H9 (cell line): Measurements from ENCODE around the gene A1BG. TPM values are rescaled to one million over a fixed set of nuclear protein-coding genes. Genes with fewer than 3 reads are reported as not detected.
A peak's percentile ranks its signal among the peaks of the same experiment; 100 is the strongest.

Source experiments
- DNase-seq: peaks from one replicate; pipeline ENCODE4 v3.0.0-alpha.2; 2017
- H2AFZ ChIP-seq: one replicate; pipeline ENCODE4 v1.6.1; 2013; ENCODE audit warnings: mild to moderate bottlenecking, low read length, control low read depth, moderate library complexity
- H2AK5ac ChIP-seq: 2 replicates; pipeline ENCODE4 v1.6.1; 2013; ENCODE audit warnings: low read length, control low read depth, mixed read lengths; ENCODE audit not compliant: insufficient read length
- H2BK120ac ChIP-seq: one replicate; pipeline ENCODE4 v1.6.1; 2013; ENCODE audit warnings: low read depth, mild to moderate bottlenecking, low read length, control low read depth, inconsistent platforms; ENCODE audit not compliant: poor library complexity, severe bottlenecking
- H2BK12ac ChIP-seq: 2 replicates; pipeline ENCODE4 v1.6.1; 2013; ENCODE audit warnings: low read length, control low read depth, mixed read lengths, low read depth; ENCODE audit not compliant: insufficient read length
- H2BK15ac ChIP-seq: 2 replicates; pipeline ENCODE4 v1.6.1; 2013; ENCODE audit warnings: low read depth, low read length, control low read depth
- H2BK20ac ChIP-seq: one replicate; pipeline ENCODE4 v1.6.1; 2013; ENCODE audit warnings: low read depth, mild to moderate bottlenecking, low read length, control low read depth, inconsistent platforms; ENCODE audit not compliant: poor library complexity, severe bottlenecking
- H2BK5ac ChIP-seq: 2 replicates; pipeline ENCODE4 v1.6.1; 2013; ENCODE audit warnings: low read length, control low read depth, mixed read lengths; ENCODE audit not compliant: insufficient read length
- H3K14ac ChIP-seq: 2 replicates; pipeline ENCODE4 v1.6.1; 2013; ENCODE audit warnings: low read length, control low read depth; ENCODE audit not compliant: insufficient read depth
- H3K18ac ChIP-seq: 2 replicates; pipeline ENCODE4 v1.6.1; 2013; ENCODE audit warnings: low read depth, mild to moderate bottlenecking, mixed read lengths, low read length, control low read depth; ENCODE audit not compliant: insufficient read length
- H3K23ac ChIP-seq: 2 replicates; pipeline ENCODE4 v1.6.1; 2013; ENCODE audit warnings: low read length, control low read depth, mixed read lengths, low read depth; ENCODE audit not compliant: insufficient read length
- H3K23me2 ChIP-seq: 2 replicates; pipeline ENCODE4 v1.6.1; 2013; ENCODE audit warnings: low read depth, mild to moderate bottlenecking, mixed read lengths, low read length, control low read depth; ENCODE audit not compliant: insufficient read length, poor library complexity, severe bottlenecking
- H3K27ac ChIP-seq: 2 replicates; pipeline ENCODE4 v1.5.1; 2013; ENCODE audit warnings: low read length, control low read depth, mixed read lengths, low read depth; ENCODE audit not compliant: insufficient read length
- H3K27me3 ChIP-seq: 2 replicates; pipeline ENCODE4 v1.6.1; 2013; ENCODE audit warnings: low read length, control low read depth, inconsistent platforms; ENCODE audit not compliant: insufficient read depth
- H3K4ac ChIP-seq: 2 replicates; pipeline ENCODE4 v1.6.1; 2013; ENCODE audit warnings: low read depth, mild to moderate bottlenecking, control low read depth, inconsistent platforms, low read length, moderate library complexity
- H3K4me1 ChIP-seq: 2 replicates; pipeline ENCODE4 v1.6.1; 2013; ENCODE audit warnings: low read length, control low read depth, inconsistent platforms; ENCODE audit not compliant: insufficient read depth
- H3K4me2 ChIP-seq: 2 replicates; pipeline ENCODE4 v1.6.1; 2013; ENCODE audit warnings: low read length, control low read depth, mixed read lengths; ENCODE audit not compliant: insufficient read length, insufficient read depth
- H3K56ac ChIP-seq: 2 replicates; pipeline ENCODE4 v1.6.1; 2013; ENCODE audit warnings: low read depth, mild to moderate bottlenecking, mixed read lengths, low read length, control low read depth; ENCODE audit not compliant: insufficient read length
- H3K79me1 ChIP-seq: 2 replicates; pipeline ENCODE4 v1.6.1; 2013; ENCODE audit warnings: low read depth, mild to moderate bottlenecking, moderate library complexity, low read length, control low read depth, inconsistent platforms; ENCODE audit not compliant: insufficient read depth, poor library complexity, severe bottlenecking
- H3K79me2 ChIP-seq: 2 replicates; pipeline ENCODE4 v1.6.1; 2013; ENCODE audit warnings: low read length, control low read depth, inconsistent platforms; ENCODE audit not compliant: insufficient read depth
- H3K9ac ChIP-seq: 2 replicates; pipeline ENCODE4 v1.6.1; 2013; ENCODE audit warnings: low read length, control low read depth, mixed read lengths; ENCODE audit not compliant: insufficient read length; ENCODE audit errors: extremely low read depth
- H3K9me3 ChIP-seq: one replicate; pipeline ENCODE4 v1.6.1; 2013; ENCODE audit warnings: low read depth, low read length, inconsistent platforms; ENCODE audit not compliant: control insufficient read depth
- H3T11ph ChIP-seq: one replicate; pipeline ENCODE4 v1.6.1; 2013; ENCODE audit warnings: mild to moderate bottlenecking, low read length, control low read depth, inconsistent platforms
- H4K20me1 ChIP-seq: one replicate; pipeline ENCODE4 v1.6.1; 2013; ENCODE audit not compliant: control insufficient read depth, insufficient read length, insufficient read depth
- H4K5ac ChIP-seq: 2 replicates; pipeline ENCODE4 v1.6.1; 2013; ENCODE audit warnings: low read depth, mild to moderate bottlenecking, mixed read lengths, low read length, control low read depth; ENCODE audit not compliant: insufficient read length
- H4K8ac ChIP-seq: replicated peaks from 2 replicates; pipeline ENCODE4 v1.6.1; 2013; ENCODE audit warnings: low read length, control low read depth, mixed read lengths, low read depth; ENCODE audit not compliant: insufficient read length
- H4K91ac ChIP-seq: 2 replicates; pipeline ENCODE4 v1.6.1; 2013; ENCODE audit warnings: low read depth, mild to moderate bottlenecking, moderate library complexity, mixed read lengths, low read length, control low read depth; ENCODE audit not compliant: insufficient read length
- H3K27ac Mint-ChIP-seq, 3 experiments: 2 replicates in 2 of 3; 3 replicates in 1 of 3; pipeline ENCODE4 v1.8.0; 2020 to 2021; ENCODE audit warnings: mixed read lengths in 3 of 3, mild to moderate bottlenecking in 1 of 3, moderate library complexity in 1 of 3
- H3K27me3 Mint-ChIP-seq: 2 replicates; pipeline ENCODE4 v1.8.0; 2021; ENCODE audit warnings: low read depth, mild to moderate bottlenecking, moderate library complexity, mixed read lengths
- H3K36me3 Mint-ChIP-seq, 3 experiments: 2 replicates in 2 of 3; 3 replicates in 1 of 3; pipeline ENCODE4 v1.8.0; 2020 to 2021; ENCODE audit warnings: low read depth in 3 of 3, mixed read lengths in 3 of 3; ENCODE audit not compliant: insufficient read depth in 1 of 3
- H3K4me1 Mint-ChIP-seq, 2 experiments: 2 replicates each; pipeline ENCODE4 v1.8.0; 2020; ENCODE audit warnings: mixed read lengths in 2 of 2
- H3K4me3 Mint-ChIP-seq, 2 experiments: 2 replicates in 1 of 2; 3 replicates in 1 of 2; pipeline ENCODE4 v1.8.0; 2020 to 2021; ENCODE audit warnings: mild to moderate bottlenecking in 2 of 2, mixed read lengths in 2 of 2, moderate library complexity in 1 of 2
- H3K9me3 Mint-ChIP-seq, 2 experiments: 2 replicates in 1 of 2; 3 replicates in 1 of 2; pipeline ENCODE4 v1.8.0; 2020; ENCODE audit warnings: mild to moderate bottlenecking in 2 of 2, mixed read lengths in 2 of 2, moderate library complexity in 1 of 2
- WGBS: extraction: QIAGEN DNeasy Blood & Tissue Kit; methylation state at CpG from one replicate; pipeline ENCODE4 v1.1.7; 2013; ENCODE audit warnings: missing lambda C conversion rate, low lambda C conversion rate, mixed read lengths; ENCODE audit not compliant: insufficient read length; ENCODE audit errors: extremely low coverage; 5-methylcytosine and 5-hydroxymethylcytosine counted together
- total RNA-seq: library from RNA; stranded (reverse); gene quantifications from 2 replicates; pipeline ENCODE4 v1.2.1, GENCODE V29; 2021
- TF ChIP-seq, protein P1 (sequence below): fragments of 200-600 bp; sonication (generic); conservative IDR thresholded peaks from 3 replicates; pipeline ENCODE4 v1.8.0; 2021; ENCODE audit warnings: antibody characterized with exemption, mild to moderate bottlenecking

The A1BG gene
- total RNA-seq, 1 experiment from 2014 or later = 17.4 TPM

DNA sequence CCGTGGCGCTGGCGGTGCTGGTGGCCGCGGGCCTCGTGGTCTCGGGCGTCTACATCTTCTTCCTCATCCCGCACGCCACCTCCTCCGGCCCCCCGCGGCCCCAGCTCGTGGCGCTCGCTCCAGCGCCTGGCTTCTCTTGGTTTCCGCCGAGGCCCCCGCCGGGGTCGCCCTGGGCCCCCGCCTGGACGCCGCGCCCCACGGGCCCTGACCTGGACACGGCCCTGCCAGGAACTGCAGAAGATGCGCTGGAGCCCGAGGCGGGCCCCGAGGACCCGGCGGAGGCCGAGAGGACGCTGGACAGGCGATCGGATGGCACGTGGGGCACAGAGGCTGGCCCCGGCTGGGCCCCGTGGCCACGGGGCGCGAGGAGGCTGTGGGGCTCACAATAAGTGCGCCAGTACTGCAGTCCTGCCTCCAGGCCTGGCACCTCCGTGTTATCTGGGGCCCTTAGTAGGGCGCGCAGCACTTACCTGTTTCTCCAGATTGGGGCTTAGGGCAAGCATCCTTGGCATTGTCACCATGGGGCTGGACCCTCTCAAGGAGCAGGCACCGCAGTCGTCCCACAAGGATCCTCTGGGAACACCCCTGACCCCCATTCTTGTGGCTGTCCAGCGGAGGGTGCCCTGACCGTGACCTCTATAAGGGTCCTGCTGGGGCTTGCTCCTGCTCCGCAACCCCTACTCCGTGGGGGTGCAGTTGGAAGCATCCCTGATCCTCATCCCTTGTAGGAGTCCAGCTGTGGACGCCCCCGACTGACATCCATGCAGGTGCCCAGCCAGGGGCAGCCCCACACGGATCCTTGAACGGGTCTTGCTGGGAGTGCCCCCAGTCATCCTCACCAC is 43.6 kb upstream of the A1BG start:
- no peak overlapping the region for H3K4me2 ChIP-seq
- no peak overlapping the region for H3K23ac ChIP-seq
- DNase-seq = no peak
- H2AK5ac ChIP-seq = no peak overlapping the region
- H2BK5ac ChIP-seq = no peak overlapping the region
- no peak overlapping the region for H2BK15ac ChIP-seq
- H3T11ph ChIP-seq = no peak overlapping the region
- no peak overlapping the region for H2BK12ac ChIP-seq
- H3K23me2 ChIP-seq = peaks cover 13% of the 10 kb centered on the region
- H3K4me1 Mint-ChIP-seq = peaks cover 10 to 16% of the 10 kb centered on the region in 2 experiments
- H3K27ac Mint-ChIP-seq = no peak overlapping the region
- peaks cover 26 to 32% (median 27%) of the 10 kb centered on the region in 3 experiments; a peak in 6 of 7 replicates for H3K36me3 Mint-ChIP-seq
- H3K27me3 Mint-ChIP-seq = peaks cover 14% of the 10 kb centered on the region
- no peaks in the 10 kb centered on the region for H3K9me3 ChIP-seq
- no peak overlapping the region for H3K9ac ChIP-seq
- H2BK20ac ChIP-seq = no peak overlapping the region
- H4K8ac ChIP-seq = no peak overlapping the region
- no peak overlapping the region for H4K91ac ChIP-seq
- H3K14ac ChIP-seq = no peak overlapping the region
- H3K79me1 ChIP-seq = peaks cover 3% of the 10 kb centered on the region
- H3K4me3 Mint-ChIP-seq = peak overlapping the region in 1 of 2 experiments; percentile 24; a peak in 1 of 5 replicates
- no peak overlapping the region for H3K4ac ChIP-seq
- no peak overlapping the region for H2AFZ ChIP-seq
- WGBS = no CpG with 5 or more reads among the region's 58 CpGs
- H2BK120ac ChIP-seq = no peak overlapping the region
- no peak overlapping the region for H3K27ac ChIP-seq
- no peaks in the 10 kb centered on the region; the same call in 1 of the 2 replicates for H3K27me3 ChIP-seq
- peaks cover 5% of the 10 kb centered on the region for H4K20me1 ChIP-seq
- H3K4me1 ChIP-seq = no peaks in the 10 kb centered on the region
- no peak overlapping the region for H3K56ac ChIP-seq
- no peaks in the 10 kb centered on the region for H3K79me2 ChIP-seq
- H3K18ac ChIP-seq = no peak overlapping the region
- TF ChIP-seq, protein P1, sequence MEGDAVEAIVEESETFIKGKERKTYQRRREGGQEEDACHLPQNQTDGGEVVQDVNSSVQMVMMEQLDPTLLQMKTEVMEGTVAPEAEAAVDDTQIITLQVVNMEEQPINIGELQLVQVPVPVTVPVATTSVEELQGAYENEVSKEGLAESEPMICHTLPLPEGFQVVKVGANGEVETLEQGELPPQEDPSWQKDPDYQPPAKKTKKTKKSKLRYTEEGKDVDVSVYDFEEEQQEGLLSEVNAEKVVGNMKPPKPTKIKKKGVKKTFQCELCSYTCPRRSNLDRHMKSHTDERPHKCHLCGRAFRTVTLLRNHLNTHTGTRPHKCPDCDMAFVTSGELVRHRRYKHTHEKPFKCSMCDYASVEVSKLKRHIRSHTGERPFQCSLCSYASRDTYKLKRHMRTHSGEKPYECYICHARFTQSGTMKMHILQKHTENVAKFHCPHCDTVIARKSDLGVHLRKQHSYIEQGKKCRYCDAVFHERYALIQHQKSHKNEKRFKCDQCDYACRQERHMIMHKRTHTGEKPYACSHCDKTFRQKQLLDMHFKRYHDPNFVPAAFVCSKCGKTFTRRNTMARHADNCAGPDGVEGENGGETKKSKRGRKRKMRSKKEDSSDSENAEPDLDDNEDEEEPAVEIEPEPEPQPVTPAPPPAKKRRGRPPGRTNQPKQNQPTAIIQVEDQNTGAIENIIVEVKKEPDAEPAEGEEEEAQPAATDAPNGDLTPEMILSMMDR = no peak
- H4K5ac ChIP-seq = no peak overlapping the region
- H3K9me3 Mint-ChIP-seq = no peaks in the 10 kb centered on the region
